Brain microvascular endothelial cell (primary cell): ENCODE measurements around the gene CDH2.
A peak's percentile ranks its signal among the peaks of the same experiment; 100 is the strongest.

ENCODE experiments used
- DNase-seq: peaks from one replicate; pipeline ENCODE4 v3.0.0-alpha.2; 2020
- H3K27ac ChIP-seq: fragments of 250-450 bp; sonication (Bioruptor Pico); 2 replicates; pipeline ENCODE4 v1.5.1; 2020; ENCODE audit warnings: mild to moderate bottlenecking, moderate library complexity
- H3K27me3 ChIP-seq: fragments of 250-450 bp; sonication (Bioruptor Pico); replicated peaks from 2 replicates; pipeline ENCODE4 v1.5.1; 2020; ENCODE audit warnings: mild to moderate bottlenecking
- H3K36me3 ChIP-seq: fragments of 250-450 bp; sonication (Bioruptor Pico); replicated peaks from 2 replicates; pipeline ENCODE4 v1.5.1; 2020; ENCODE audit warnings: mild to moderate bottlenecking
- H3K4me3 ChIP-seq: 2 replicates; pipeline ENCODE4 v1.5.1; 2011; ENCODE audit warnings: low read depth, mild to moderate bottlenecking, control low read depth, low read length, moderate library complexity
- in situ Hi-C: cut with HindIII; loops from 2 replicates; pipeline ENCODE4 v1.10.0; 2017; ENCODE audit warnings: low sequenced_read_pairs, low pct_ligation_motif_present
- TF ChIP-seq, protein P1 (sequence below): IDR thresholded peaks from 2 replicates; pipeline ENCODE4 v1.5.1; 2011; ENCODE audit warnings: low read depth, mild to moderate bottlenecking, moderate library complexity, low read length, control low read depth, inconsistent platforms; ENCODE audit errors: missing control alignments

Gene CDH2

DNA sequence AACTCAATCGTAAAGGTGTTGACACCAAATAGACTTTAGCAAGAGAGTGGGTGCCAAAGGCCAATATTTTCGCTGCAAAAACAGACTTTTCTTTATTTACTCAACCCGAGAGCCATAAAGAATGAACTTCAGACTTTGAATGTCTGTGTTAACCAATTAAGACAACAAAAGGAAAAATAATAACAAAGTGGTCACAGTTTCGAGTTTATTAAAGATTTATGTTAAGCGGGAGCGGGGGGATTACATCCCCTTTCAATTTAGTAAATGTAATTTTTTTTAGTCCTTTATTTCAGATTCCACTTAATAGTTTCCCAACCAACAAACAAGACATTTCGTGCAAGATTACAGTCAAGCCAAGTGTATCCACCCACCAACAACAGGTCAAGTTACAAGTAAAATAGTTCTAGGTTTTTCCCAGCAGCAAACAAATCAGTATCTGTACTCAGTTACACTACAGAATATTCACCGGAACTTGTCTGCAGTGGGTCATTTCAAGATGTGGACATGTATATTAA, 9.0 kb downstream of the CDH2 start:
- in situ Hi-C loops: no loop called here
- Histone ChIP-seq H3K27ac (no peak overlapping the region), H3K27me3 (no peaks in the 10 kb centered on the region), H3K4me3 (no peak overlapping the region), H3K36me3 (no peaks in the 10 kb centered on the region)
- TF ChIP-seq, protein P1, sequence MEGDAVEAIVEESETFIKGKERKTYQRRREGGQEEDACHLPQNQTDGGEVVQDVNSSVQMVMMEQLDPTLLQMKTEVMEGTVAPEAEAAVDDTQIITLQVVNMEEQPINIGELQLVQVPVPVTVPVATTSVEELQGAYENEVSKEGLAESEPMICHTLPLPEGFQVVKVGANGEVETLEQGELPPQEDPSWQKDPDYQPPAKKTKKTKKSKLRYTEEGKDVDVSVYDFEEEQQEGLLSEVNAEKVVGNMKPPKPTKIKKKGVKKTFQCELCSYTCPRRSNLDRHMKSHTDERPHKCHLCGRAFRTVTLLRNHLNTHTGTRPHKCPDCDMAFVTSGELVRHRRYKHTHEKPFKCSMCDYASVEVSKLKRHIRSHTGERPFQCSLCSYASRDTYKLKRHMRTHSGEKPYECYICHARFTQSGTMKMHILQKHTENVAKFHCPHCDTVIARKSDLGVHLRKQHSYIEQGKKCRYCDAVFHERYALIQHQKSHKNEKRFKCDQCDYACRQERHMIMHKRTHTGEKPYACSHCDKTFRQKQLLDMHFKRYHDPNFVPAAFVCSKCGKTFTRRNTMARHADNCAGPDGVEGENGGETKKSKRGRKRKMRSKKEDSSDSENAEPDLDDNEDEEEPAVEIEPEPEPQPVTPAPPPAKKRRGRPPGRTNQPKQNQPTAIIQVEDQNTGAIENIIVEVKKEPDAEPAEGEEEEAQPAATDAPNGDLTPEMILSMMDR: no peak
- no peak for DNase-seq

DNA sequence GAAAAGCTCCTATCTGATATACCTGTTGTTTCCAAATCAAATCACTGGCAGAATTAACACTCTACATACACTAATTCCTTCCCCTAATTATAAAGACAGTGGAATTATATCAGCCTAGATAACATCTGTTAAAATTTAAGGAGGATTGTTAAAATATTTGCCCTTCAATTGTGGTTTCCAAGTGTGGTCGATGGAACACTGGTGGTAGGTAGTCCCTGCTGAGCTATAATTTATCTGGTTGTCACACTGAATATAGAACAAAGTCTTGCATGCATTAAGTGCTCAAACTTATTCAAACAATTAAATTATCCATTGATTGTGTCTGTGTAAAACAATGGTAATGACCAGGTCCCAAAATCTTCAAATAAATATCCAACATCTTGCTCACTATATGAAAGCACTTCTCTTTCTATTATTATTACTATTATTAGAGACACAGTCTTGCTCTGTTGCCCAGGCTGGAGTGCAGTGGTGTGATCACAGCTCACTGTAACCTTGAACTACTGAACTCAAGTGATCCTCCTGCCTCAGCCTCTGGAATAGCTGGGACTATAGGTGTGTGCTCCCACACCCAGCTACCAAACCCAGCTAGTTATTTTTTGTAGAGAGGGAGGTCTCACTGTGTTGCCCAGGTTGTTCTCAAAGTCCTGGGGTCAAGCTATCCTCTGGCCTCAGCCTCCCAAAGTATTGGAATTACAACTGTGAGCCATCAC, 12.0 kb downstream of the CDH2 start:
- H3K36me3 ChIP-seq: no peaks in the 10 kb centered on the region
- in situ Hi-C loops: no loop called here
- H3K27me3 ChIP-seq: no peaks in the 10 kb centered on the region
- no peak for DNase-seq
- no peak overlapping the region for H3K27ac ChIP-seq
- TF ChIP-seq, protein P1: no peak
- H3K4me3 ChIP-seq: no peak overlapping the region

DNA sequence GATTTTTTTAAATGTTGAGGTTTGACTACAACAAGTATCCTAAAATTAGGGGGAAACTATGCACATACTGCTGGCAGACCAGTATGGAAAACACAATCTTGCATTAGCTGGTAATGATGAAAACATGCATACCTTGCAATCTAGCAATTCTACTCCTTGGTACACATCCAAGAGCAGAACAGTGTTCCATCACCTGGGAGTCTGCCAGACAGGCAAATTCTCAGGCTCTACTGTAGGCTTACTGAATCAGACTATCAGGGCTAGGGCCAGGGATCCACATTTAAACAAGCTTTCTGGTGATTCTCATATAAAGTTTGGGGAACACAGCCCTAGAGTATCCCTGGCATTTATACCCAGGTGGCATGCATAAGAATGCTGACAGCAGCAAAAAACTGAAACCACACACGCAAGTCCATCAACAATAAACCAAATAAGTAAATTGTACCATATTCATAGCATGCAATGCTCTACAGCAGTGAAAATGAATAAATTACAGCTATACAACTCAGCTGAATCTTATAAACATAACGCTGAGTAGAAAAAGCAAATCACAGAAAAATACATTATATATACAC, 13.6 kb downstream of the CDH2 start:
- TF ChIP-seq, protein P1: no peak
- in situ Hi-C loops: no loop called here
- Histone ChIP-seq H3K4me3 (no peak overlapping the region), H3K27ac (no peak overlapping the region), H3K27me3 (no peaks in the 10 kb centered on the region), H3K36me3 (no peaks in the 10 kb centered on the region)
- peak; percentile 32 for DNase-seq

DNA sequence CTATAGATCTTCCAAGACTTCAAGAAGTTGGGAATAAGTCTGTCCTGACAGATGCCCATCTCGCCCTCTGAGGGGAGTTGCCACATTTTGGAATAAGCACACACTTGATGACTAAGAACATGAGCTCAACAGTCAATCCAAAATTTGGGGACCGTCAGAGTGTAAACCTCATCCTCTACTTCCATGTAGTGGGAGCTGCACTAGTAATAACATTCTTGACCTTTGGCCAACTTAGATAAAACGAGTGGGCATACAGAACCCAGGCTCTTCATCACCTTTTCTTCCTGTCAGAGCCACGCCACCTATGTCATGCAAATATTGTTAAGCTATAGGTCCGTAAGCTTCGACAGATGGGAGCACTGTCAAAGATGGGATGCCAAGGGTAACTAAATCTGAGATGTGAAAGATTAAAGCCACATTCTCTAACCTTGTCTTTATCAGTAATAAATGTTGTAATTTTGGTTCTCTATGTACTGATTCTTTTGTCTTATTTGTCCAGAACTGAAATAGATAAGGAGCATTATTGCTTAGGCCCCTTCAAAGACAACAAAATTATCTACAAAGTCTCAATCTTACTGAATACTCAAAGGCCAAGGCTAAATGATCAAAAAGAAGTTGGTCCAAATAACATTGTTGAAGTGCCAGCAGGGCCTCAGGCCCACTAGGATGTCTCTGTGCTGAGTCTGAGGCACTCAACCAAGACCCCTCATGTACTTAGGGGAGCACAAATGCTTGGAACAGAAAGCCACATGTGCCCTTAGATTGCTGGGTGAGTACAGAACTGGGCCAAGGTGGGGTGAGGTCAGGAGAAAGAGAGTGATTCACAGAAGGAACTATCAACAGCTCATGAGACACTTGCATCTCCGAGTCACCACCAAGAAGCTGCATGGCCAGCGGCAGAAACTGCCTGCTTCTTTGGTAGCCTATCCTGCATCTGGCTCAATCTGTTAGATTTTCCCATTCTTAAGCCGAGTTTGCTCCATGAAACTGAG, 15.0 kb downstream of the CDH2 start:
- H3K4me3 ChIP-seq: no peak overlapping the region
- no peaks in the 10 kb centered on the region for H3K36me3 ChIP-seq
- in situ Hi-C loops: no loop called here
- DNase-seq: peak; percentile 31
- no peak overlapping the region for H3K27ac ChIP-seq
- TF ChIP-seq, protein P1: no peak
- H3K27me3 ChIP-seq: no peaks in the 10 kb centered on the region

DNA sequence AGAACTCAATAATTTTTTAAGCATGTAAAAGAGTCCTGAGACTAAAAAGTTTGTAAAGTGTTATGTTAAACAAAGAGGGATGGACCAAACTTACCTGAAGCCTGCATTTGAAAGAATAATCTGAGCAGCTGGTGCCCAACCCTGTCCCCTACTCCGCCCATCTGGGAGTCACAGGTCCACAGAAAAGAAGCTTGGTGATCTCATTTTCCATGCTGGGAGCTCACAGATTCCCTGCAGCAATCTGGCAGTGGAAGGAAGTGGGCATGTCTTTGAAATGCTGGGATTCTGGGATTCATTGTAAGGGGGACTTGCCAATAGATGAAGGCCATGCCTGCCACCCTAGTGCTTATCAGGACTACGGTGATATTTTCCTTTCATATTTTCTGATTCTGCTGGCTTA, 17.9 kb downstream of the CDH2 start:
- no peaks in the 10 kb centered on the region for H3K27me3 ChIP-seq
- in situ Hi-C loops: no loop called here
- no peak overlapping the region for H3K4me3 ChIP-seq
- no peaks in the 10 kb centered on the region for H3K36me3 ChIP-seq
- H3K27ac ChIP-seq: no peak overlapping the region
- DNase-seq: no peak
- TF ChIP-seq, protein P1: no peak
